Skin epidermis (tissue), 12 donors: Measurements from ENCODE around the gene CYLD.

Experiments
- H3K27ac ChIP-seq, 21 experiments: fragments of 200-600 bp; sonication (generic) in 11 of 21; one replicate each; pipeline ENCODE4 v1.5.0; 2020; ENCODE audit warnings: mild to moderate bottlenecking in 3 of 21, inconsistent platforms in 2 of 21, moderate library complexity in 2 of 21
- H3K4me3 ChIP-seq, 7 experiments: fragments of 200-600 bp; sonication (generic) in 2 of 7; one replicate each; pipeline ENCODE4 v1.5.0; 2020; ENCODE audit warnings: inconsistent platforms in 2 of 7, mild to moderate bottlenecking in 2 of 7, moderate library complexity in 1 of 7

CYLD gene

GRCh38 chr16:50741781-50742575 is at the start of gene CYLD:
Gene CYLD (plus strand): TSS chr16:50742086. CDS start chr16:50749699, 7,613 bp downstream.
- peak within 1 kb of the TSS; percentile 77 to 98 (median 95) for H3K4me3 ChIP-seq
- peak within 1 kb of the TSS; percentile 88 to 99 (median 96) for H3K27ac ChIP-seq

- Histone ChIP-seq H3K4me3 (peak overlapping the region in 1 of 7 experiments; percentile 57), H3K27ac (peak overlapping the region in 1 of 21 experiments; percentile 84)
These were observed 49.3 kb upstream of the CYLD start for GRCh38 chr16:50692644-50692998.

- Histone ChIP-seq H3K27ac (peak within 1 kb of the TSS; percentile 51 to 94 (median 85)), H3K4me3 (peak within 1 kb of the TSS; percentile 39 to 62 (median 54))
These were observed 48.7 kb upstream of the CYLD start, which contains the start of gene NOD2 for GRCh38 chr16:50692999-50693781. Gene NOD2 (plus strand): TSS chr16:50693606. CDS start chr16:50699496, 5,890 bp downstream.

- Histone ChIP-seq H3K4me3 (peak overlapping the region; percentile 39 to 62 (median 54)), H3K27ac (peak overlapping the region in 19 of 21 experiments; percentile 74 to 94 (median 85))
These were observed 47.7 kb upstream of the CYLD start for GRCh38 chr16:50694206-50694605.

- Histone ChIP-seq H3K4me3 (peak overlapping the region in 2 of 7 experiments; percentile 52 to 54), H3K27ac (peak overlapping the region in 20 of 21 experiments; percentile 67 to 94 (median 84))
These were observed 46.6 kb upstream of the CYLD start for GRCh38 chr16:50695017-50696000.

- H3K27ac ChIP-seq, result peak overlapping the region in 20 of 21 experiments; percentile 67 to 94 (median 83)
These were observed 45.8 kb upstream of the CYLD start for GRCh38 chr16:50696126-50696525.

GRCh38 chr16:50696575-50697420 is 45.1 kb upstream of the CYLD start:
- Histone ChIP-seq H3K27ac (peak overlapping the region in 20 of 21 experiments; percentile 72 to 94 (median 84)), H3K4me3 (peak overlapping the region in 1 of 7 experiments; percentile 4)

More at GRCh38 chr16:50696126-50696525, 45.8 kb upstream of the CYLD start:
- H3K4me3 ChIP-seq, result no peak overlapping the region

- peak overlapping the region in 3 of 7 experiments; percentile 4 to 32 (median 13) for H3K4me3 ChIP-seq
- peak overlapping the region; percentile 3 to 94 (median 83) for H3K27ac ChIP-seq
These were observed 44.5 kb upstream of the CYLD start for GRCh38 chr16:50697421-50697715.

- Histone ChIP-seq H3K4me3 (peak overlapping the region; percentile 10 to 32 (median 13)), H3K27ac (peak overlapping the region; percentile 3 to 94 (median 83))
These were observed 43.8 kb upstream of the CYLD start for GRCh38 chr16:50697881-50698767.

- Histone ChIP-seq H3K4me3 (no peak overlapping the region), H3K27ac (peak overlapping the region in 19 of 21 experiments; percentile 31 to 94 (median 79))
These were observed 42.3 kb upstream of the CYLD start for GRCh38 chr16:50699326-50700159.

- Histone ChIP-seq H3K4me3 (no peak overlapping the region), H3K27ac (peak overlapping the region in 7 of 21 experiments; percentile 8 to 61 (median 41))
These were observed 39.2 kb upstream of the CYLD start for GRCh38 chr16:50702725-50703124.

GRCh38 chr16:50704245-50704644 is 37.6 kb upstream of the CYLD start:
- Histone ChIP-seq H3K27ac (no peak overlapping the region), H3K4me3 (no peak overlapping the region)

- H3K27ac ChIP-seq, result peak overlapping the region in 8 of 21 experiments; percentile 22 to 71 (median 43)
- H3K4me3 ChIP-seq, result no peak overlapping the region
These were observed 36.3 kb upstream of the CYLD start for GRCh38 chr16:50705436-50706110.

- Histone ChIP-seq H3K4me3 (no peak overlapping the region), H3K27ac (peak overlapping the region in 8 of 21 experiments; percentile 22 to 71 (median 43))
These were observed 35.6 kb upstream of the CYLD start for GRCh38 chr16:50706250-50706649.

GRCh38 chr16:50708373-50709060 is 33.4 kb upstream of the CYLD start:
- Histone ChIP-seq H3K4me3 (no peak overlapping the region), H3K27ac (peak overlapping the region in 17 of 21 experiments; percentile 26 to 70 (median 55))
